Activated effector memory CD4-positive, alpha-beta T cell treated with anti-CD3 and anti-CD28 coated beads, Interleukin-2, amount 50 U/mL, for 16 hours (primary cell): ENCODE results near the gene EIF4G2.
A peak's percentile ranks its signal among the peaks of the same experiment; 100 is the strongest.

Experiments used
- DNase-seq: peaks from one replicate; pipeline ENCODE4 v3.0.0-alpha.2; 2020

The EIF4G2 gene

GRCh38 chr11:10770626-10771254, 38.0 kb downstream of the EIF4G2 start:
- peak; percentile 68 for DNase-seq

DNA sequence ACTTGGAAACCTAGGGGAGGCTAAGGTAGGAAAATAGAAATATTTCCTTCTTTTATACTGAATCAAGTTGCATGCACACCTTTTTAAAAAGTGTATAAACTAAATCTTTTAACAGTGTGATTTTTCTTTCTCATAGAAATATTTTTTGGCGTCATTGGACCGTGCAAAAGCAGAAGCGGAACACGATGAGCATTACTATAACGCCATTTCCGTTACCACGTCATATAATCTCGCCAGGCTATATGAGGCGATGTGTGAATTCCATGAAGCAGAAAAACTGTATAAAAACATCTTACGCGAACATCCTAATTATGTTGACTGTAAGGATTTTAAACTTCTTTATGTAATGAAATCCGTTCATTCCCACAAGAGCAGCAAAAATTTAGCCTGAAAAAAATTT, 44.3 kb downstream of the EIF4G2 start:
- DNase-seq, result no peak

DNA sequence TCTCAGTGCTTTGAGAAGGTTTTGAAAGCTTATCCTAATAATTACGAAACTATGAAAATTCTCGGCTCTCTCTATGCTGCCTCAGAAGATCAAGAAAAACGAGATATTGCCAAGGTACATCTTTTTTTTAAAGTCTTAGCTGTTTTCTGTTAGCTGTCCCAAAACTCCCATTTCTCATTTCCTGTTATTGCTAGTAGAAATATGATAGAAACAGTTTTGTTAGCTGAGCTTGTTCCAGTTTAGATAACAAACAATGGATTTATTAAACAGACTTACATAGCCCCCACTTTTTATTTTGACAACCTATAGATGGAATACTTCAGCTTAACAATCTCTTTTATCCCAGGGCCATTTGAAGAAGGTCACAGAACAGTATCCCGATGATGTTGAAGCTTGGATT, 45.0 kb downstream of the EIF4G2 start:
- no peak for DNase-seq

- DNase-seq, result no peak
Measured at GRCh38 chr11:10762913-10763421, 45.8 kb downstream of the EIF4G2 start.

DNA sequence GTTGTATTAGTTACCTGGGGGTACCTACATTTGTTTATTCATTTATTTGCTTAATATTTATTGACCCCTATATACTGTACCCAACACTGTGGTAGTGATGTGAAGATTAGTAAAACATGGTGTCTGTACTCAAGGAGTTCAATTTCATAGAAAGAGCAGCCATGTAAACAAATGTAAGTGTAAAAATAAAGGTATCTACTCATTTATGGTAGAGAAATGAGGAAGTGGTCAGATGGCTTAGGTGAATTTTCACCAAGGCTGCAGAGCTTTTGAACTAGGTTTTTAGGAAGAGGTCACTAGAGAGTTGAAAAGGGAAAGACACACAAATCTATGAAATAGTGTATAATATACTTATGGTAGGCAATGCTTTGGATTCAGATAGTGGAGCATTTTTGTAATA, 46.5 kb downstream of the EIF4G2 start:
- DNase-seq, result no peak

DNA sequence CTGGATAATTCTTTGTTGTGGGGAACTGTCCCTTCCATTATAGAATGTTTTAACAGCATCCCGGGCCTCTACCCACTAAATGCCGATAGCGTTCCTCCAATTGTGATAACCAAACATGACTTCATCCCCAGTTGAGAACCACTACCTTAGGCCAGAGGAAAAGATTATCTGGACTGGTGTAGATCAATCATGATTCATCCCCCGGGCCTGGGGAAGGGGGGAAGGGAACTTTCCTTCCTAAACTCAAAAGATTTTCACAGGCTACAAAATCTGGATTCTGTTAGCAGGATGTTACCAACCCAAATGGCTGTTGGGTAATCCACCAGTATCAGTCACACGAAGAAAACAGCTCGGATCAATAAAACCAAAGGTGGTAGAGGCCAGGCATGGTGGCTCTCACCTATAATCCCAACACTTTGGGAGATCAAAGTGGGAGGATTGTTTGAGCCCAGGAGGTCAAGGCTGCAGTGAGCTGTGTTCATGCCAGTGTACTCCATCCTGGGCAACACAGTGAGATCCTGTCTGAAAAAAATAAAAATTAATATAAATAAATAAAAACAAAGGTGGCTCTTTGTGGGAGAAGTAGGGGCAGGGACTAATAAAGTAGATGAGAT, 47.5 kb downstream of the EIF4G2 start:
- DNase-seq, result no peak

DNA sequence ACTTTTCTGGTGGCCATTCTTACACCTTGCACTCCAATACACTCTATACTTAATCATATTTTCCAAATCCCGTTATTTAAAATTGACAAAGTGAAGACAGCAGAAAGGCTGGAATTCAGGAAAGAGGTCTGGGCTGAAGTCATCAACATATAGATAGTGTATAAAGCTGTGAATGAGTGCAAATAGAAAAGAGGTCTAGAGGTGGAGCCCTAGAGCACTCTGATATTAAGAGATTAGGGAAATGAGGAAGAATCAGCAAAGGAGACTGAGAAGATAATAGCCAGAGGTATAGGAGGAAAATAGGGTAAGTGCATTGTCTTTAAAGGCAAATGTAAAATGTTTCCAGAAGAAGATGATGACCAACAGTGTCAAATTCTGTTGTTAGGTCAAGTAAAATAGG, 49.8 kb downstream of the EIF4G2 start:
- no peak for DNase-seq

DNA sequence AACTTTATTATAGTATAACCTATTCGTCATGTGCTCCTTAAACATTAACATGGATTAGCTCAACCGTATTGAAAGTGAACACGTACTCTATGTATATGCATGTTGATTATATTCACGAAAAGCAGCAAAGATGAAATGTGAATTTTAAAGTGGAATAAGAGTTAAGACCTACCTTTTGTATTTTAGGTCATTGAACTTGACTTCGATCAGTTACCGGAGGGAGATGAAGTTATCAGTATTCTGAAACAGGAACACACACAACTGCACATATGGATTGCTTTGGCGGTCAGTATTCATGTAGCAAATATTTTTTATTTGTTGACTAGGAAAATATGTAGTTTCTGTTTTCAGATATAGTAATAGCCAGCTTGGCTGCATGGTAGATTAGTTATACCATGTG, 56.2 kb downstream of the EIF4G2 start:
- DNase-seq, result no peak

GRCh38 chr11:10752061-10752460, 56.7 kb downstream of the EIF4G2 start:
- DNase-seq, result no peak

DNA sequence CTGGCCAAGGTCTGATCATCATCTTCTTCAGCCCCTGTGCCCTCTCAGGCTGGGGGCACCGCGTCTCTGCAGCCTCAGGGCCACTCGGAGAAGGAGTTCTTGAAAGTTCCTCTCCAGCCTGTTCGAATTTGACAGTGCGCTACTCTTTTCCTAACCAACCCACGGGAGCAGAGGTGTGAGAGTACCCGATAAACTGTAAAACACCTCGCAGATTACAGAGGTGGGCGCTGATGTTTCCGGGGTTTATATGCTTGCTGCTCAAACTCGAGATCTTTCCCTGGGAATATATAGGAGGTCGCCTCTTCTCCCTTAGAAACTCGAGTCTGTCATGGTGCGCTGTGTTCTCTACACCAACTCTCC, 57.2 kb downstream of the EIF4G2 start:
- no peak for DNase-seq

DNA sequence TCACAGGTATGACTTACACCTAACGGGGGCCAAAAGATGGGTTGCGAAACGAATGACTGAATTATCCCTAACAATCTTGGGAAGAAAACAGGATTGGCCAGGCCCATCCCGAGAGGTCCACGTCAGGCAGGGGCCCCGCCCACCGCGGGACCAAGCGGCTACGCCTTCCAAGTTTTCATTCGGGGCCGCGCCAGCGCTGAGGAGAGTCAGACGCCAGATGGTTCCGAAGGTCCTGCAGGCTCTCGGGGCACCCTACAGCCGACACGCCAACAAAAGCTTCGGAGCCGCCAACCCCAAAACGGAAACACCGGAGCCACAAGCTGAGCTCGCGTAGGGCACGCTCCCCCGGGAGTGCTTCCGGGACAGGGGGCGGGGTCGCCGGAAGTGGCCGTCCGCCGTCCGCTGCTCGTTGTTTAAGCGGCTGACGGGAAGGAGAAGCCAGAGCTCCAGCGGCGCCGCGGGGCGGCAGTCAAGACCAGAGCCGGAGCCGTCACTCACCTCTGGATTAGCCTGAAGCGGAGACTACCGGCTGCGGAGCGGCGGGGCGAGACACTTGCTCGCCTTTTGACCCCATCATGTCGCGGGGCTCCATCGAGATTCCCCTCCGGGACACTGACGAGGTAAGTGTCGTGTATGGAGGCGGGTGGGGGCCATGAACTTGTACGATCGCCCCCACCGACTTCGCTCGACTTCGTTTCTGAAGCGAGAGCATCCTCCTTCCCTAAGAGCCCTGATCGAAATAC, 57.7 kb downstream of the EIF4G2 start, which contains the start of gene CTR9:
CTR9 (plus strand) TSS at position 409 of the 743 bp plus-strand sequence; CDS start at position 576, 167 bp downstream.
- DNase-seq, result peak; percentile 98

DNA sequence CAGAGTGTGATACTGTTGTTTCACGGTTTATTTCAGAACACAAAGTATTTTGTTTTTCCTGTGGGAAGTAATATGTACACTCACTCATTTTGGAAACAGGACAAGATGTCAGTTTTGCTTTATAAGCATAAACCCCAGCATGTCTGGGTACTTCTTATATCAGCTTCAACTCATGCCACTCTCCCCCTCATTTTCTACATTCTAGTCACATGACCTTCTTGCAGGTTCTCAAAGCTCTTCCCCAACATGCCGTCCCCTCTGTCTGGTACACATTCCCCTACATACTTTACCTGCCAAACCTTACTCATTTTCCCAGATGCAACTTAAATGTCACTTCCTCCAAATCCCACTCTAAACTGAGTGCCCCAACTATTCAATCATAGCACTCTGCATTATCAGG, 59.2 kb downstream of the EIF4G2 start:
- no peak for DNase-seq

DNA sequence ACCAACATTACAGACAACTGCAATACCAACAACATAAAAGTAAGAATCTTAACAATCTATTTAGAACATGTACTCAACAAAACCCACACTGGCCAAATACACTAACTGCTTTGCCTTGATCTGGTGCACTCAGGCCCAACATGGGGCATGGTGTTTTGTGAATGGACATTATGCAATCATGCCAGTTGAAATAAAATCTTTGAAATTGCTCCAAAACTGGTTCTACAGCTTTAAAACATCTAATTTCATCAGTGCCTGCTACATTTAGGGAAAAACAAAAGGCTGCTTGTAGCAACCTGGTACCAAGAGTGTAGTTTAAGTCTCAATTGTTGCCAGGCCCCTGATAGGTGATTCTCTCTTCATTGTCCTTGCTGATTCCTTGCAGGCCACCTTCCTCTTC, 61.0 kb downstream of the EIF4G2 start:
- DNase-seq, result no peak
